WI38 (cell line): ENCODE measurements around the gene PCDHGA5.
"Not testable (repeated sequence)": the region's sequence is repeated elsewhere in the genome, so short reads cannot be mapped to it uniquely, and the experiment has no call there.

Experiments
- H3K4me3 ChIP-seq: 2 replicates; pipeline ENCODE4 v1.5.1; 2011; ENCODE audit warnings: low read depth, mild to moderate bottlenecking, control low read depth, low read length
- TF ChIP-seq, protein P1 (sequence below): IDR thresholded peaks from 2 replicates; pipeline ENCODE4 v1.5.1; 2012; ENCODE audit warnings: low read depth, mild to moderate bottlenecking, control low read depth, low read length

Gene PCDHGA5

DNA sequence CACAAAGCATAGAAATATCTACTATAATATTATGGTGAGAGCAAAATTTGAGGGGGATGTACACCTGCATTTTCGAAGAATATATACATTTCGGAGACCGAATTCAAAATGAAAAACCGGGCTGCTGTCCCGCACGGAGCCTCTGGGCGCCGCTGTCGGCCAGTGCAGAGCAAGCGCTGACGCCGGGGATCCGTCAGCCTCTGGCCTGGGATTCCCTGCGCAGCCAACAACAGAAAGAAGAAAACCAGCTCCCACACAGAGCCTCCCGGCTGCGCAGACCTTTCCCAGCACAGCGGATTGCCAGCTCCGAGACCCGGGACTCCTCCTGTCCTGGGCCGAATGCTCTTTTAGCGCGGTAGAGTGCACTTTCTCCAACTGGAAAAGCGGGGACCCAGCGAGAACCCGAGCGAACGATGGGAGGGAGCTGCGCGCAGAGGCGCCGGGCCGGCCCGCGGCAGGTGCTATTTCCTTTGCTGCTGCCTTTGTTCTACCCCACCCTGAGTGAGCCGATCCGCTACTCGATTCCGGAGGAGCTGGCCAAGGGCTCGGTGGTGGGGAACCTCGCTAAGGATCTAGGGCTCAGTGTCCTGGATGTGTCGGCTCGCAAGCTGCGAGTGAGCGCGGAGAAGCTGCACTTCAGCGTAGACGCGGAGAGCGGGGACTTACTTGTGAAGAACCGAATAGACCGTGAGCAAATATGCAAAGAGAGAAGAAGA lies 44.0 kb downstream of the PCDHGA5 start, which contains the start of gene PCDHGB6:
TSS of gene PCDHGB6 (plus strand) at position 232 of the 716 bp plus-strand sequence. CDS start at position 414, 182 bp downstream.
- not testable (repeated sequence) for H3K4me3 ChIP-seq
- TF ChIP-seq, protein P1, sequence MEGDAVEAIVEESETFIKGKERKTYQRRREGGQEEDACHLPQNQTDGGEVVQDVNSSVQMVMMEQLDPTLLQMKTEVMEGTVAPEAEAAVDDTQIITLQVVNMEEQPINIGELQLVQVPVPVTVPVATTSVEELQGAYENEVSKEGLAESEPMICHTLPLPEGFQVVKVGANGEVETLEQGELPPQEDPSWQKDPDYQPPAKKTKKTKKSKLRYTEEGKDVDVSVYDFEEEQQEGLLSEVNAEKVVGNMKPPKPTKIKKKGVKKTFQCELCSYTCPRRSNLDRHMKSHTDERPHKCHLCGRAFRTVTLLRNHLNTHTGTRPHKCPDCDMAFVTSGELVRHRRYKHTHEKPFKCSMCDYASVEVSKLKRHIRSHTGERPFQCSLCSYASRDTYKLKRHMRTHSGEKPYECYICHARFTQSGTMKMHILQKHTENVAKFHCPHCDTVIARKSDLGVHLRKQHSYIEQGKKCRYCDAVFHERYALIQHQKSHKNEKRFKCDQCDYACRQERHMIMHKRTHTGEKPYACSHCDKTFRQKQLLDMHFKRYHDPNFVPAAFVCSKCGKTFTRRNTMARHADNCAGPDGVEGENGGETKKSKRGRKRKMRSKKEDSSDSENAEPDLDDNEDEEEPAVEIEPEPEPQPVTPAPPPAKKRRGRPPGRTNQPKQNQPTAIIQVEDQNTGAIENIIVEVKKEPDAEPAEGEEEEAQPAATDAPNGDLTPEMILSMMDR = 0 out of 2 replicates have a peak, but pooled peaks have one; percentile 15

- TF ChIP-seq, protein P1 = no peak
Measured at GRCh38 chr5:141409598-141410306, 45.8 kb downstream of the PCDHGA5 start.

GRCh38 chr5:141411575-141411974 lies 47.6 kb downstream of the PCDHGA5 start:
- no peak overlapping the region for H3K4me3 ChIP-seq
- TF ChIP-seq, protein P1 = no peak

More at GRCh38 chr5:141409598-141410306, 45.8 kb downstream of the PCDHGA5 start:
- H3K4me3 ChIP-seq = no peak overlapping the region

GRCh38 chr5:141412854-141413539 lies 49.0 kb downstream of the PCDHGA5 start, which contains the start of gene PCDHGA10:
Gene PCDHGA10, plus strand, starts transcription at chr5:141412987. Its CDS starts 189 bp downstream, at chr5:141413176.
- TF ChIP-seq, protein P1 = peak; percentile 83
- peak within 1 kb of the TSS; percentile 68 for H3K4me3 ChIP-seq

DNA sequence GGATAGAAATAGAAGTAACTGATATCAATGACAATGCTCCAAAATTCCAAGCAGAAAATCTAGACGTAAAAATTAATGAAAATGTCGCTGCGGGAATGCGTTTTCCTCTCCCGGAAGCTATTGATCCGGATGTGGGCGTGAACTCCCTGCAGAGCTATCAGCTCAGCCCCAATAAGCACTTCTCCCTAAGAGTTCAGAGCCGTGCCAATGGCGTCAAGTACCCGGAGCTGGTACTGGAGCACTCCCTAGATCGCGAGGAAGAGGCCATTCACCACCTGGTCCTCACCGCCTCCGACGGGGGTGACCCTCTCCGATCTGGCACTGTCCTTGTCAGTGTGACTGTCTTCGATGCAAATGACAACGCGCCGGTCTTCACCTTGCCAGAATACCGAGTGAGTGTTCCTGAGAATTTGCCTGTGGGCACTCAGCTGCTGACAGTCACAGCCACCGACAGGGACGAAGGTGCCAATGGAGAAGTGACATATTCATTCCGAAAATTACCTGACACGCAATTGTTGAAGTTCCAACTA lies 49.6 kb downstream of the PCDHGA5 start:
- H3K4me3 ChIP-seq = peak overlapping the region; percentile 68
- TF ChIP-seq, protein P1 = no peak

- not testable (repeated sequence) for H3K4me3 ChIP-seq
Measured at GRCh38 chr5:141414548-141415274, 50.7 kb downstream of the PCDHGA5 start.

DNA sequence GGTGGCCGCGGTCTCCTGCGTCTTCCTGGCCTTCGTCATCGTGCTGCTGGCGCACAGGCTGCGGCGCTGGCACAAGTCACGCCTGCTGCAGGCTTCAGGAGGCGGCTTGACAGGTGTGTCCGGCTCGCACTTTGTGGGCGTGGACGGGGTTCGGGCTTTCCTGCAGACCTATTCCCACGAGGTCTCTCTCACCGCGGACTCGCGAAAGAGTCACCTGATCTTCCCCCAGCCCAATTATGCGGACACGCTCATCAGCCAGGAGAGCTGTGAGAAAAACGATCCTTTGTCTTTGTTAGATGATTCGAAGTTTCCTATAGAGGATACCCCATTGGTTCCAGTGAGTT lies 51.3 kb downstream of the PCDHGA5 start:
- H3K4me3 ChIP-seq = not testable (repeated sequence)
